Measurements from ENCODE around the gene FNIP2. TPM values are rescaled to one million over a fixed set of nuclear protein-coding genes. Genes with fewer than 3 reads are reported as not detected.

Gene FNIP2
- total RNA-seq, 2 experiments from 2014 or later: 0.09 to 1.0 TPM

DNA sequence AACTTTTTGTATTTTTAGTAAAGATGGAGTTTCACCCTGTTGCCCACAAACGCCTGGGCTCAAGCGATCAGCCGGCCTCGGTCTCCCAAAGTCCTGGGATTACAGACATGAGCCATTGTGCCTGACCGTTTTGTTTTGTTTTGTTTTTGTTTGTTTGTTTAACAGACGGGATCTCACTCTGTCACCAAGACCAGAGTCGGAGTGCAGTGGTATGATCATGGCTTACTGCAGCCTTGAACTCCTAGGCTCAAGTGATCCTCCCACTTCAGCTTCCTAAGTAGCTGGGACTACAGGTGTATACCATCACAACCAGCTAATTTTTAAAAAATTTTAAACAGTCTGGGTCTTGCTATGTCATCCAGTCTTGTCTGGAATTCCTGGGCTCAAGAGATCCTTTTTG, 53.5 kb downstream of the FNIP2 start:
- Histone ChIP-seq H4K20me1 (ENCODE audit: insufficient read depth, low read length) (no peaks in the 10 kb centered on the region; the same call in 1 of the 2 replicates), H3K9me2 (ENCODE audit: insufficient read depth, low read length) (no peaks in the 10 kb centered on the region), H3K27ac (ENCODE audit: low read depth, low read length, poor library complexity, severe bottlenecking) (no peak overlapping the region), H3K4me1 (ENCODE audit: insufficient read depth, low read length, poor library complexity, severe bottlenecking) (no peaks in the 10 kb centered on the region), H3K4me3 (ENCODE audit: low read depth, low read length, poor library complexity, severe bottlenecking) (no peak overlapping the region), H2AFZ (ENCODE audit: low read length) (no peak overlapping the region), H3K79me2 (ENCODE audit: insufficient read depth, low read depth, low read length) (no peaks in the 10 kb centered on the region), H3K9me3 (ENCODE audit: low read length) (no peaks in the 10 kb centered on the region), H3K36me3 (ENCODE audit: insufficient read depth, low read length) (no peaks in the 10 kb centered on the region), H3K4me2 (ENCODE audit: low read length) (no peak overlapping the region)
- no TSS peak for BruUV-seq (replicated peaks)
- intact Hi-C loops (cut with micrococcal nuclease; ENCODE audit: unreplicated experiment): no loop called here
- ChIA-PET CTCF (ENCODE audit: unreplicated experiment) (no interaction called here), POLR2A (interaction anchor here (0.8 to 1.1 kb wide), 2 partner anchors 13 to 83 kb away, joined by 3 to 10 read pairs; no protein-coding TSS in a partner anchor)
- TF ChIP-seq, protein P1, sequence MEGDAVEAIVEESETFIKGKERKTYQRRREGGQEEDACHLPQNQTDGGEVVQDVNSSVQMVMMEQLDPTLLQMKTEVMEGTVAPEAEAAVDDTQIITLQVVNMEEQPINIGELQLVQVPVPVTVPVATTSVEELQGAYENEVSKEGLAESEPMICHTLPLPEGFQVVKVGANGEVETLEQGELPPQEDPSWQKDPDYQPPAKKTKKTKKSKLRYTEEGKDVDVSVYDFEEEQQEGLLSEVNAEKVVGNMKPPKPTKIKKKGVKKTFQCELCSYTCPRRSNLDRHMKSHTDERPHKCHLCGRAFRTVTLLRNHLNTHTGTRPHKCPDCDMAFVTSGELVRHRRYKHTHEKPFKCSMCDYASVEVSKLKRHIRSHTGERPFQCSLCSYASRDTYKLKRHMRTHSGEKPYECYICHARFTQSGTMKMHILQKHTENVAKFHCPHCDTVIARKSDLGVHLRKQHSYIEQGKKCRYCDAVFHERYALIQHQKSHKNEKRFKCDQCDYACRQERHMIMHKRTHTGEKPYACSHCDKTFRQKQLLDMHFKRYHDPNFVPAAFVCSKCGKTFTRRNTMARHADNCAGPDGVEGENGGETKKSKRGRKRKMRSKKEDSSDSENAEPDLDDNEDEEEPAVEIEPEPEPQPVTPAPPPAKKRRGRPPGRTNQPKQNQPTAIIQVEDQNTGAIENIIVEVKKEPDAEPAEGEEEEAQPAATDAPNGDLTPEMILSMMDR (conservative IDR thresholded peaks at IDR 0.05; ENCODE audit: low read length): no peak
- TF ChIP-seq EZH2phosphoT487 (IDR thresholded peaks at IDR 0.05; ENCODE audit: borderline replicate concordance, low read depth, low read length): no peak
- no peak for DNase-seq (ENCODE audit: low spot score)

DNA sequence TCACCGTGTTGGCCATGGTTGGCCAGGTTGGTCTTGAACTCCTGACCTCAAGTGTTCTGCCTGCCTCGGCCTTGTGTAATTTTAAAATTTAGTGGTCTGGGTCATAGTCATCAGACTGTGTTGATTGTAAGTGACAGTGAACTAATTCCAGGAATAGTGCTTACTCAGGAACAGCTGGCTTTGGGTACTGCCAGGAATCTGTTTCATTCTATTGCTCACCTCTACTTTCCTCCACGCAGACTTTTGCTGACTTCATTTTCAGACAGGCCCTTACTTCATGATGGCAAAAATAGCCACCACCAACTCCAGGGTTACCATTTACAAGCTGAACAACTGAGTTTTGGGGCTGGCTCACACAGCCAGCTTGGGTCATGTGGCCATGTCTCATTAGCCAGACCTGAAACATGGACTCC, 54.6 kb downstream of the FNIP2 start:
- Histone ChIP-seq H3K27ac (ENCODE audit: low read depth, low read length, poor library complexity, severe bottlenecking) (no peak overlapping the region), H2AFZ (ENCODE audit: low read length) (no peak overlapping the region), H3K79me2 (ENCODE audit: insufficient read depth, low read depth, low read length) (no peaks in the 10 kb centered on the region), H3K9me3 (ENCODE audit: low read length) (no peaks in the 10 kb centered on the region), H3K4me3 (ENCODE audit: low read depth, low read length, poor library complexity, severe bottlenecking) (no peak overlapping the region), H3K4me2 (ENCODE audit: low read length) (no peak overlapping the region), H3K4me1 (ENCODE audit: insufficient read depth, low read length, poor library complexity, severe bottlenecking) (no peaks in the 10 kb centered on the region), H4K20me1 (ENCODE audit: insufficient read depth, low read length) (no peaks in the 10 kb centered on the region; the same call in 1 of the 2 replicates), H3K36me3 (ENCODE audit: insufficient read depth, low read length) (no peaks in the 10 kb centered on the region), H3K9me2 (ENCODE audit: insufficient read depth, low read length) (no peaks in the 10 kb centered on the region)
- ChIA-PET POLR2A (interaction anchor here (0.7 kb wide), 1 partner anchor 223 kb away, joined by 3 read pairs; no protein-coding TSS in a partner anchor), CTCF (ENCODE audit: unreplicated experiment) (no interaction called here)
- TF ChIP-seq EZH2phosphoT487 (IDR thresholded peaks at IDR 0.05; ENCODE audit: borderline replicate concordance, low read depth, low read length): no peak
- TF ChIP-seq, protein P1 (conservative IDR thresholded peaks at IDR 0.05; ENCODE audit: low read length): no peak
- no TSS peak for BruUV-seq (replicated peaks)
- DNase-seq (ENCODE audit: low spot score): no peak
- intact Hi-C loops (cut with micrococcal nuclease; ENCODE audit: unreplicated experiment): no loop called here

DNA sequence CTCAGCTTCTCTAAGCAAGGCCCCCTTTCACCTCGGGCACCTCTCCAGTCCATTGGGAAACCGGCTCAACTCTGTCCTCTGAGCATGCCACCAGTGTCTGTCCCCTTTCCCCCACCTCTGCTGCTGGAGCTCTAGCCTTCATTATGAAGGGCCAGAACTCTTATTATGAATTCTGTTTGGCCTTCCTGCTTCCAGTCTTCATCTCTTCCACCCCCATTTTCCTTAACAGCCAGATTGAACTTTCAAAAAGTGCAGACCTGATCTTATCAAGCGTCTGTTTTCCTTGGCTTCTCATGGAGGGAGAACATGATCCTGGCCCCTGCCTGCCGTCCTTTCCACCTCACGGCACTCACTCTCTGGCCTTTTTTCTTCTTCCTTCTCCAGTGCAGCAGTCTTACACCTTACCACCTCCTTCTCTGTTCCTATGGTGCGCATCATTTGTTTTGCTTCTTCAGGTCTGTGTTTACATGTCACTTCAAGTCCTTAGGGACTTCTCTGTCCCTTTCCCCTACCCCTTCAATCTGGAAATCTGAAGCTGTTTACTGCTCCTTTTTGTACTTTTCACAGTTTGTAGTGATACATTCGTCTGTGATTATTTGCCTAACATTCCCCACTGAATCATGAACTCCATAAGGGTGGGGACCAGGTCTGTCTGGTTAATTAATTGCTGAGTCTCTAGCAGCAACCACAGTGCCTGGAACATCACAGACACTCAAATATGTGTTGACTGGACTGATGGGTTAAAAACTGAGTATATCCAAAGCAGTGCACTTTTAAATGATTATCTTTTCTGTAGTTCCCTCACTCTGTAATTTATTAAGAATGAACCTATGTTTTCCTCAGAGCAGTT, 55.8 kb downstream of the FNIP2 start:
- TF ChIP-seq, protein P1 (conservative IDR thresholded peaks at IDR 0.05; ENCODE audit: low read length): no peak
- TF ChIP-seq EZH2phosphoT487 (IDR thresholded peaks at IDR 0.05; ENCODE audit: borderline replicate concordance, low read depth, low read length): no peak
- H3K27ac ChIP-seq (ENCODE audit: low read depth, low read length, poor library complexity, severe bottlenecking): no peak overlapping the region
- H3K36me3 ChIP-seq (ENCODE audit: insufficient read depth, low read length): no peaks in the 10 kb centered on the region
- no TSS peak for BruUV-seq (replicated peaks)
- ChIA-PET CTCF (ENCODE audit: unreplicated experiment) (no interaction called here), POLR2A (no interaction called here)
- no peak overlapping the region for H3K4me2 ChIP-seq (ENCODE audit: low read length)
- intact Hi-C loops (cut with micrococcal nuclease; ENCODE audit: unreplicated experiment): no loop called here
- no peaks in the 10 kb centered on the region for H3K79me2 ChIP-seq (ENCODE audit: insufficient read depth, low read depth, low read length)
- no peaks in the 10 kb centered on the region for H3K4me1 ChIP-seq (ENCODE audit: insufficient read depth, low read length, poor library complexity, severe bottlenecking)
- no peaks in the 10 kb centered on the region; the same call in 1 of the 2 replicates for H4K20me1 ChIP-seq (ENCODE audit: insufficient read depth, low read length)
- no peaks in the 10 kb centered on the region for H3K9me3 ChIP-seq (ENCODE audit: low read length)
- no peak overlapping the region for H3K4me3 ChIP-seq (ENCODE audit: low read depth, low read length, poor library complexity, severe bottlenecking)
- no peak overlapping the region for H2AFZ ChIP-seq (ENCODE audit: low read length)
- DNase-seq (ENCODE audit: low spot score): no peak
- no peaks in the 10 kb centered on the region for H3K9me2 ChIP-seq (ENCODE audit: insufficient read depth, low read length)

Measured in OCI-LY7 (cell line).